Occipital lobe (tissue), 2 donors: ENCODE data around the gene MS4A3. TPM values are rescaled to one million over a fixed set of nuclear protein-coding genes. Genes with fewer than 3 reads are reported as not detected.
"Not testable (repeated sequence)": the region's sequence is repeated elsewhere in the genome, so short reads cannot be mapped to it uniquely, and the experiment has no call there.

ENCODE experiments used
- DNase-seq: peaks from one replicate; lab custom pipeline; 2025; lab: John Stamatoyannopoulos, UW
- total RNA-seq: library from RNA; depleted of rRNA; stranded (reverse); fragments of >200 nt; gene quantifications from one replicate; pipeline ENCODE4 v1.2.3, GENCODE V29; 2014

Gene MS4A3, protein sequence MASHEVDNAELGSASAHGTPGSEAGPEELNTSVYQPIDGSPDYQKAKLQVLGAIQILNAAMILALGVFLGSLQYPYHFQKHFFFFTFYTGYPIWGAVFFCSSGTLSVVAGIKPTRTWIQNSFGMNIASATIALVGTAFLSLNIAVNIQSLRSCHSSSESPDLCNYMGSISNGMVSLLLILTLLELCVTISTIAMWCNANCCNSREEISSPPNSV
- total RNA-seq = 0.16 TPM

DNA sequence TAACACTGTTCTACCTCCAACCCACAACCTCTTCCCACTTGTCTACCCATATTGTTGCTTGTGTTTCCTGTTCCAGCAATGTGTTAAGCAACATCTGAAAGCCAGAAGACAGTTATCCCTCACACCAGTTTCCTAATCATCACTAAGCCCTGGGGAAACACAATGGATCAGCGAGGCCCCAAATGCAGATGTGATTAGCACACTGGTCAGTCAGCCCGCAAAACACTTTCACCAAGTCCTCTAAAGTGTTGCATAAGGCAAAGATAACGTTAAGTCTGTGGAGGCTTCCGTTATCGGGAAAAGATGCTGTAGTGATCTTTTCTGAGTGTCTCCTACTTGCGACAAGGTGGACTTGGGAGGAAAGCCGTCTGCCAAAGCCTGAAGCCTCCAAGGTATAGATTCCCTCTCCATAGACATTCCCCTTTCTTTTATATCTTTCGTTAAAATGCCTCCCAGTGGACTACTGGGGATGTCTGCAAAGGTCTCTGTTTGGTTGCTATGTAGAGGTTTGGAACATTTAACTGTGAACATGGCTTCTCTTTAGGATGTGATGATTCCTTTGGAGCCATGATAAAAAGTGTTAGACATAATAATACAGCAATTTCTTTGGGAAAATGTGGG is at the start of gene MS4A3:
TSS of gene MS4A3 (plus strand) at position 317 of the 621 bp plus-strand sequence. CDS start 4,496 bp downstream, outside the sequence.
- DNase-seq = no peak

DNA sequence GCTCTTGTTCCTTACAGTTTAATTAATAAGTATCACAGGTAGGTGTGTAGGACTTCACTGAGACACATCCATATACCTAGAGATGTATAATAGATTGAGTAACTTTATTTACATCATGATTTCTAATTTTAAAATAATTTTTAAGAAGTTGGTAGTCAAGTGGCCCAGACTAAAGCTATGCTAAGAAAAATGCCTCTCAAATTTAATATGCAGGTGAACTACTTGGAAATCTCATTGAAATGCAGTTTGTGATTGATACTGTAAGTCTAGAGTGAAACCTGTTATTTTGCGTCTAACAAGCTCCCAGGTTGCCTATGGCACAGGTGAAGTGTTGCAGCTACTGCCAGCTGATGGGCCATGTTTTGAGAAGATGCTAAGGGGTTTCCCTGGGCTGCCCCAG is 39.6 kb upstream of the MS4A3 start, which contains the start of gene OOSP4B:
TSS of gene OOSP4B (plus strand) at position 301 of the 400 bp plus-strand sequence.
- DNase-seq = no peak

DNA sequence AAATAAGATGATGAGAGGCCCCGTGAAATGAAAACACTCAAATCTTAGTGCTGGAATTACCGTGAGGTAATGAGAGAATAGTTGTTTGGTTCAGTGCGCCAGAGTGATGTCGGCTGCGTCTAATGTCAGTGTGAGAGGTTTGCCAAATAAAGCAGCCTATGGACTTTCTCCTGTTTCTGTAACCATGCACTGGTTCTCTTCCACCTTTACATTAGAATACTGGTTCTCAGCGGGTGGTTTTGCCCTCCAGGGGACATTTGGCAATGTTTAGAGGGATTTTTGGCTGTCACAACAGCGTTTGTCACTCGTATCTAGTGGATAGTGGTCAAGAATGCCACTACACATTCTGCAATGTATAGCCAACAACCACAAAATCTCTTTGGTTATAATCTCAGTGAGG is 38.4 kb upstream of the MS4A3 start:
- DNase-seq = no peak

DNA sequence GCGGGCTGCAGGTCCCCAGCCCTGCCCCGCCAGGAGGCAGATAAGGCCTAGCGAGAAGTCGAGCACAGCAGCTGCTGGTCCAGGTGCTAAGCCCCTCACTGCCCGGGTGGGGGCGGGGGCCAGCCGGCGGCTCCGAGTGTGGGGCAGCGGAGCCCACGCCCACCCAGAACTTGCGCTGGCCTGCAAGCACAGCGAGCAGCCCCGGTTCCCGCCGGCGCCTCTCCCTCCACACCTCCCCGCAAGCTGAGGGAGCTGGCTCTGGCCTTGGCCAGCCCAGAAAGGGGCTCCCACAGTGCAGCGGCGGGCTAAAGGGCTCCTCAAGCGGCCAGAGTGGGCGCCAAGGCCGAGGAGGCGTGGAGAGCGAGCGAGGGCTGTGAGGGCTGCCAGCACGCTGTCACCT is 36.1 kb upstream of the MS4A3 start:
- DNase-seq = not testable (repeated sequence)

DNA sequence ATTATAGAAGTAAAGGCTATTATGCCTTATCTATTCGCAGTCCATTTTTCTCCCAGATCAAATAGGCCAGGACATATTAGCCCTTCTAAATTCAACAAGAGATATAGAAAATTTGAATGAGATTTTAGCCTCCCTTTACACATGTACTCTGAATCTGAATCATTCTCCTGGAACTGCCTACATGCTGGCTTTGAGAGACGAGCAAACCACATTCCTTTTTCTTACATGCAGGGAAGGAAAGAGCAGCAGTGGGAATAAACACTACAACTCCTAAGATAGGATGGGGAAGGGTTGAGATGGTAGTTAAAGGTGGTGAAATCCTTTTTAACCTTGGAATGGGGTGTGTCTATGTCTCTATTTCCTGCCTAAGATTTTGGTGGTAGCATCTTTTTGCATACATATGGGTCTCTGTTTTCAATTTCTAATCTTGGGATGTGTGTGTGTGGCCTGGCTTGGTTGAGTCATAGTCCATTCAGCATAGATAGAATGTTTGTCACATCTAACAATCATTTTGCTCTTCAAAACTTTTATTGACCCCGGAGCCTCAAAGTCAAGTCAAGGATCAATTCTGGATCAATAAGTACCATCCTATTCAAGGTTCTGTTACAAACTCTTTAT is 27.3 kb upstream of the MS4A3 start:
- DNase-seq = no peak

DNA sequence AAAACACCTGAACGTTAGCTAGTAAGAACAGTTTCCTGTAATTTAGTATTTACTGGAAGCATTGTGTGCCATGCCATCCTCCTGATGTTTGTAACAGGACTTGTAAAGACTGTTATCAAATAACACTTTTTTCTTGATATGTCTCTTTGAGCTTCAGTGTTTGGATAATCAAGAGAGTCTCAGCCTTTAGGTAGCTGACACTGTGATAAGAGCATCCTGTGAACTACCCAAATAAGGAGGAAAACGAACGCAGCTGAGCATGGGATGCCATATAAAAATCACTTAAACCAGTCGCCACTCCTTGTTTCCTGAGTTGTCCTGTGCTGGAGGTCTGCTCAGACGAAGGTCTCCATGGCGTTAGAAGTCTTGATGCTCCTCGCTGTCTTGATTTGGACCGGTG is 16.4 kb upstream of the MS4A3 start, which contains the start of gene OOSP2:
TSS of gene OOSP2 (plus strand) at position 301 of the 400 bp plus-strand sequence. CDS start at position 352, 51 bp downstream.
- no peak for DNase-seq

DNA sequence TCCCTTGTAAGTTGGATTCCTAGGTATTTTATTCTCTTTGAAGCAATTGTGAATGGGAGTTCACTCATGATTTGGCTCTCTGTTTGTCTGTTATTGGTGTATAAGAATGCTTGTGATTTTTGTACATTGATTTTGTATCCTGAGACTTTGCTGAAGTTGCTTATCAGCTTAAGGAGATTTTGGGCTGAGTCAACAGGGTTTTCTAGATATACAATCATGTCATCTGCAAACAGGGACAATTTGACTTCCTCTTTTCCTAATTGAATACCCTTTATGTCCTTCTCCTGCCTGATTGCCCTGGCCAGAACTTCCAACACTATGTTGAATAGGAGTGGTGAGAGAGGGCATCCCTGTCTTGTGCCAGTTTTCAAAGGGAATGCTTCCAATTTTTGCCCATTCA is 6.0 kb upstream of the MS4A3 start:
- not testable (repeated sequence) for DNase-seq

DNA sequence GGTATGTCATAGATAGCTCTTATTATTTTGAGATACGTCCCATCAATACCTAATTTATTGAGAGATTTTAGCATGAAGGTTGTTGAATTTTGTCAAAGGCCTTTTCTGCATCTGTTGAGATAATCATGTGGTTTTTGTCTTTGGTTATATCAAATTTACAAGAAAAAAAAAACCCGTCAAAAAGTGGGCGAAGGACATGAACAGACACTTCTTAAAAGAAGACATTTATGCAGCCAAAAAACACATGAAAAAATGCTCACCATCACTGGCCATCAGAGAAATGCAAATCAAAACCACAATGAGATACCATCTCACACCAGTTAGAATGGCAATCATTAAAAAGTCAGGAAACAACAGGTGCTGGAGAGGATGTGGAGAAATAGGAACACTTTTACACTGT is 5.6 kb upstream of the MS4A3 start:
- not testable (repeated sequence) for DNase-seq

DNA sequence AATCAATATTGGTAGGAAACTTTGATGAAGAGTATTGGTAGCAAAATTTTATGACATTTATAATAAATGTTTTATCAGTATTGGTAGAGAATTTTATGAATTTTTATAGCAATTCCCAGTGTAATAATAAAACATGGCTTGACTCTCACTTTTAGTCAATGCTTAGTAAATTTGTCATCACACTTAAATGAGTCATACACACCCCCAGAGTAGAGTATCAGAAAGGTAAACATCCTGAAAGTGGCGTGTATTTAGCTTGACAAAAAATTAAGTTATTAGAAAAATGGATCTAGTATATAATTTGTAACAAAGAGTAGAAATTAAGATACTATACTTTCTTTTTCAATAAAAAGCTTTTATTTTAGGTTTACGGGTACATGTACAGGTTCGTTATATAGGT is 2.6 kb downstream of the MS4A3 start:
- no peak for DNase-seq

DNA sequence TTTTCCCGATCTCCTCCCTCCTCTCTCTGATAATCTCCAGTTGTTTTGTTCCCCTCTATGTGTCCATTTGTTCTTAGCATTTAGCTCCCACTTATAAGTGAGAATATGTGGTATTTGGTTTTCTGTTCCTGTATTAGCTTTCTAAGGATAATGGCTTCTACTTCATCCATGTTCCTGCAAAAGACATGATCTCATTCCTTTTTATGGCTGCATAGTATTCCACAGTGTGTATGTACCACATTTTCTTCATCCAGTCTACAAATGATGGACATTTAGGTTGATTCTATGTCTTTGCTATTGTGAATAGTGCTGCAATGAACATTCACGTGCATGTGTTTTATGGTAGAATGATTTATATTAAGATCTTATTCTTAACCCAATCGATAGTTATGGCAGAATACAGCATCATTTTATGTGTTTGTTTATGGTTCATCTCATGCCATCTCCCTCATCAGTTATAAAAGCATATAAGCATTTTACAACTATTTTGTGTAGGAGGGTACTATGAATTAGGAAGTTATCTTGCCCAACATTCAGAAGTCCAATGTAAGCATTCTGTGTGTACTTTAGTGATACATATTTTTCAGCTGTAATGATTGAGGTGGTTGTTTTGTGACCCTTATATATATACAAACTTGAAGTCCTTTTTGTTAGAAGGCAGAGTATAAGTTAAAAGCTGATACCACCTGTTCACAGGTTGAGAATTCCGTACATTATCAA is 3.2 kb downstream of the MS4A3 start:
- DNase-seq = no peak

DNA sequence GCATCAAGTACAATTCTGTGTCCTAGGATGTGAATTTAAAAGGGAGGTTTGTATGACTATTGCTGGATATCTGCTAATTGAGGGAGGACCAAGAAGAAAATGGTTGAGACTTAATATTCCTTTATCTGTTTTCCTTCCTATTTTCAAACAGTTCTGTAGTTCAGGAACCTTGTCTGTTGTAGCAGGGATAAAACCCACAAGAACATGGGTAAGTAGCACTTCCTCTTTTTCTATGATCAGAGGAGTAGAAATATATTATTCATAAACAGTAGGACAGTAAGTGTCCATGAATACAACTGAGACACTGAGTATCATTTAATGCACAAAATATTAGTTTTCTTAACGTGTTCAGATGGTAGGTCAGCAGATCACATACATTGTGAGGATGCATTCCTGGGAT is 7.6 kb downstream of the MS4A3 start:
- no peak for DNase-seq

DNA sequence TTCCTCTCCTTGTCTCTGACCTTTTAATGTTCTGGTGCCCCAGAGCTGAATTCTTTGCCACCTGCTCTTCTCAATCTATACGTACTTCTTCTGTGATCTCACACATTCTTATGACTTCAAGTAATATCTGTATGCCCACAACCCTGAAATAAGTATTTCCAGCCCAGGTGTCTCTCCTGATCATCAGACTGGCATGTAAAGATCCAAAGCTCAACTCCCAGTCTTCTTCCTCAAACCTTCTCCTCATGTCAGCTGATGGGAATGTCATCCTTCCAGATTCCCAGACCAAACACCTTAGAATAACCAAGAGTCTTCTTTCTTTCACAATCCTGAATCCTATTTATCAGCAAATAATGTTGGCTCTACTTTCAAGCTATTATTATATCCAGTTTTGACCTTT is 9.3 kb downstream of the MS4A3 start:
- no peak for DNase-seq

DNA sequence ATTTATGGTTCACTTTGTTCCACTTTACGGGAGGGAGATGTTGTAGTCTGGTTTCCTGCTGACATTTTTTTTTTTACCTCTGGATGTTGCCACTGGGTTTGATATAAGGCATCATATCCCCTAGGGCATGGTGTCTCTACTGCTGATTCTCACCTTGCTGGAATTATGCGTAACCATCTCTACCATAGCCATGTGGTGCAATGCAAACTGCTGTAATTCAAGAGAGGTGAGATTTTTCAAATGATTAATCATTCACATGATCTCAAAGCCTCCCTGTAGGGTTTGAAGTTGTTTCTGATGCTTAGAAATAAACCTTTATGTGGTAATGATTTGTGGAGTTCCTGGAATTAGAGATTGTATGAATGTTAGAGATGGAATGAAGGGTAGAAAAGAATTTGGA is 13.0 kb downstream of the MS4A3 start:
- DNase-seq = no peak

DNA sequence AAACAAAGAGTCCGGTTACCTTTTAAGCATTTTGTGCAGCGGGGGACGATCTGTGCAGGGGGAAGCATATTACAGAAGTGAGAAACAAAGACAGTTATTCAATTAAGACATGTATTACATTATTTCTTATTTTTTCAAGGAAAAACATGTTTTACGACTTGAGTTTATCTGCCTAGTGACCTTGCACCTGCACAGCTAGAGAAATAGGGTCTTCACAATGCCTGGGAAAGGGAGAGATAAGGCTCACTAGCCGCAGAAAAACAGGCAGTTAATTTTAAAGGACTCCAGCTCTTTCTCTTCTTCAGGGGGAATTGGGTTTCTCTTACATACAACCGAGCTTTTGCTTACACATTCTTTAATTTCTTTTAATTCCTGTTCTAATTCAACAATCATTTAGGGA is 15.2 kb downstream of the MS4A3 start:
- not testable (repeated sequence) for DNase-seq

DNA sequence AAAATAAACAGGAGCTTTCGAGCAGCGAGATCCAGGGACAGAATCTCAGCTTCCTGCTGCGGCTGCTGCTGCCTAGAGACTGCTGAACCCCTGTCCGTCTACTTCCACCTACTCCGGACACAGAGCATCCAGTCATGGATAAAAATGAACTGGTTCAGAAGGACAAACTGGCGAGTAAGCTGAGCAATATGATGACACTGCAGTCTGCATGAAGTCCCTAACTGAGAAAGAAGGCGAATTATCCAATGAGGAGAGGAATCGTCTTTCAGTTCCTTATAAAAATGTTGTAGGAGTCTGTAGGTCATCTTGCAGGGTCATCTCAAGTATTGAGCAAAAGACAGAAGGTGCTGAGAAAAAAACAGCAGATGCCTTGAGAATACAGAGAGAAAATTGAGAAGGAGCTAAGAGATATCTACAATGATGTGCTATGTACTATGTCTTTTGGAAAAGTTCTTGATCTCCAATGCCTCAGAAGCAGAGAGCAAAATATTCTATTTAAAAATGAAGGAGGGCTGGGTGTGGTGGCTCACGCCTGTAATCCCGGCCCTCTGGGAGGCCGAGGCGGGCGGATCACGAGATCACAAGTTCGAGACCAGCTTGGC is 20.9 kb downstream of the MS4A3 start:
- no peak for DNase-seq

DNA sequence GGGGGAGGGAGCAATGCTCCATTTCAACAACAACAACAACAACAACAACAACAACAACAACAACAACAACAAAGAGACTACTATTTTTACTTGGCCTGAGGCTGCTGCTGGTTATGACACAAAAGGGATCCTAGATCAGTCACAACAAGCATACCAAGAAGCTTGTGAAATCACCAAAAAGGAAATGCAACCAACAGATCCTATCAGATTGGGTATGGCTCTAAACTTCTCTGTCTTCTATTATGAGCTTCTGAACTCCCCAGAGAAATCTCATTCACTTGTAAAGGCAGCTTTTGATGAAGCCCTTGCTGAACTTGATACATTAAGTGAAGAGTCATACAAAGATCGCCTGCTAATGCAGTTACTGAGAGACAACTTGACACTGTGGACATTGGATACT is 21.5 kb downstream of the MS4A3 start:
- DNase-seq = no peak

DNA sequence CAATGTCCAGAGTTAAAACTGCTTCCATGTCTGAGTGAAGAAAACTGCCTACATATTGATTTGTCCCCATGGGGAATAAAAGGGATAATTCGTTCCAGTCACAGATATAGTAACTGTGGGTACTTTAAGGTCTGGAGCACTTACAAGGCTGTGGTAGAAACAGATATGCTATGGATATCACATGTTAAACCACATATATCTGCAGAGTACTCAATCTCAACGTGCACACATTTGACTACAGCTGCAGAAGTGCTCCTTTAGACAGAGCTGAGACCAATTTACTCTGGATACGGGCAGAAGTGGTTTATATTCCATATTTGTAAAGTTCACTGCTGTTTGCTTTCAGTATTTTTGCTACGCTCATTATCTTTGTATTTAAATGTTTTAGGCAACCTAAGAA is 22.3 kb downstream of the MS4A3 start:
- no peak for DNase-seq

DNA sequence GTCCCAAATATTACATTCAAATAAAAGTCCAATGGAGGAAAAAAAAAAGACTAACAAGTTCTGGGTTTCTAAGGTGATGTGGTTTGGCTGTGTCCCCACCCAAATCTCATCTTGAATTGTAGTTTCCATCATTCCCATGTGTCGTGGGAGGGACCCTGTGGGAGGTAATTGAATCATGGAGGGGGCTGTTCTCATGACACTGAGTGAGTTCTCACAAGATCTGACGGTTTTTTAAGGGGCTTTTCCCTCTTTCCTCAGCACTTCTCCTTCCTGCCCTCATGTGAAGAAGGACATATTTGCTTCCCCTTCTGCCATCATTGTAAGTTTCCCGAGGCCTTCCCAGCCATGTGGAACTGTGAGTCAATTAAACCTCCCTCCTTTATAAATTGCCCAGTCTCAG is 24.1 kb downstream of the MS4A3 start:
- no peak for DNase-seq

DNA sequence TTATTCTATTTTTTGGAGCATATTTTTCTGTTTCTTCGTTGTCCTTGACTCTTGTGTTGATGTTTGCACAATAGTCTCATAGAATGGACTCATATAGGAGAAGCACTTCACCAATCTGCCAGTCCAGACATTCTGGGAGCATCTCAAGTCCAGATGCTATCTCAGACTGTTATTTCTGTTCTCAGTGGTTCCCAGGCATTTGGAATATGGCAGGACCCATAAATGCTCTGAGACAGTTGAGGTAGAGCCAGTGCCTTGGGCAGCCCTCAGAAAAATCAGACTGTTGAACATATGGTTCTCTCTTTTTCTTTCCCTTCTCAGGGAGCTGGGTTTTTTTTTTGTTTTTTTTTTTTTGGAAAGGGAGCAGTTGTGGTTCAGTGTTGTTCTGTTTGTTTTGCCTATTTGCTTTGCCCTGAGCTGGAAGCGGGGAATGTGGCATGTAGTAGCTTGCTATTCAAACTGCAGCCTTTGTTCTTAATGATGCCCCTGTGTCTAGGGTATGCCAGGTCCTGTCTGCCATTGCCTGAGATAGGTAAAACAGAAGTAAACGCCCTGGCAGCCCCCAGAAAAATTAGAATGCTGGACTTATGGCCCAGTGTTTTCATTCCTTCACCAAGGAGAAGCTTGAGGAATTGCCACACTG is 28.3 kb downstream of the MS4A3 start:
- no peak for DNase-seq

DNA sequence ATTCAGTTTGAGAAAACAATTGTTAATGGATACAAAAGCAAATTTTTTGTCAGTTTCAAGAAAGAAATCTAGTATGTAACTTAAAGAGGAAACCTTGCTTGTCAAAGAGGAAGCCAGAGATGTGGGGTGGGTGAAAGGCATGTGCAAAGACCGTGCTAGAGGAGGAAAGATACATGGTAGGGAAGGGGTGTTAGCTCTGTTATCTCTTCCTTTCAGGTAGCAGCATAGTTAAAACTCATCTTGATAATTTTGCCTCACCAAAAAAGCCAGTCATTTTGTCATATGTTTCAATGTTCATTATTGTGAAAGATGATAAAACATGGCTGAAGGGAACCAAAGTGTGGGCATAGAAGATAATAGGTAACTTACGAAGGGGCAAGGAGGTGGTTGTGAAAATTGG is 29.4 kb downstream of the MS4A3 start:
- no peak for DNase-seq

DNA sequence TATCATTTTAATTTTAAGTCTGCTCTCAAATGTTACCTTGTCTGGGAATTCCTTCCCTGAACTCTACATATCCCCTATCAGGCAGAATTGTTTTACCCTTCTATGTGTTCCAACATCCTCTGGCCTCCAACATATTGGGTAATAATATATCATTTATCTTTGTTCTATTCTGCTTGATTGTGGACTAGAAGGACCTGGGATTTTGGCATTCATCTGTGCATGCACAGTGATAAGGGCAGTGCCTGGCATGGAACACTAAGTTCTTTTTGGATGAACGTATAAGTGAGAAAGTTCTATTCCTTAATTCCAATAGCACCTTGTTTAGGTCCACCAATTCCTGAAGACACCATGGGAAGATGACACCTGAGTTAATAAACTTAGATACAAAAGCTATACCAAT is 30.8 kb downstream of the MS4A3 start:
- DNase-seq = no peak
